ENCODE measurements around the gene FGFBP3. TPM values are rescaled to one million over a fixed set of nuclear protein-coding genes. Genes with fewer than 3 reads are reported as not detected.

FGFBP3 gene
- total RNA-seq, 1 experiment from 2014 or later: 0.68 TPM

DNA sequence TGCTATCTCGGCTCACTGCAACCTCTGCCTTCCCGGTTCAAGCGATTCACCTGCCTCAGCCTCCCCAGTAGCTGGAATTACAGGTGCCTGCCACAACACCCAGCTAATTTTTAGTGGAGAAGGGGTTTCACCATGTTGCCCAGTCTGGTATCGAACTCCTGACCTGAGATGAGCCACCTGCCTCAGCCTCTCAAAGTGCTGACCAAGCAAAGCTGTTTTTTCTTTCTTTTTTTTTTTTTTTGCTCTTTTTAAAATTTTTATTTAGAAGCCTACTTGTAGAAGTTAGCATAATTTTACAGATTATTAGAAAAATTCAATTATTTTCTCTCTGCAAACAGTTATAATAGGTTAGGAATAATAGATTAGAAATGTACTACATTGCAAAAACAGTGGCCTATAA, 1.2 kb upstream of the FGFBP3 start:
- Histone ChIP-seq H3F3A (ENCODE audit: insufficient read depth, low read depth) (peaks cover 7% of the 10 kb centered on the region; the same call in 1 of the 2 replicates), H2AFZ (no peak overlapping the region), H3K4me2 (no peak overlapping the region), H3K4me1 (replicated peaks; ENCODE audit: insufficient read depth) (peaks cover 7% of the 10 kb centered on the region), H4K20me1 (ENCODE audit: insufficient read depth) (no peaks in the 10 kb centered on the region), H3K4me3 (no peak overlapping the region), H3K27ac (no peak overlapping the region), H3K79me2 (ENCODE audit: low read depth) (no peaks in the 10 kb centered on the region), H3K9me2 (ENCODE audit: insufficient read depth) (no peaks in the 10 kb centered on the region), H3K27me3 (ENCODE audit: insufficient read depth, low read depth) (no peaks in the 10 kb centered on the region), H3K36me3 (ENCODE audit: low read depth) (no peaks in the 10 kb centered on the region; the same call in 1 of the 2 replicates), H3K9me3 (ENCODE audit: insufficient read depth, low read depth) (no peaks in the 10 kb centered on the region)
- intact Hi-C loops (cut with micrococcal nuclease; ENCODE audit: unreplicated experiment): loop anchor here (10.0 kb wide), 2 partner anchors 524 to 1026 kb away; no protein-coding TSS in a partner anchor
- POLR2A ChIA-PET (ENCODE audit: unreplicated experiment): no interaction called here
- no TSS peak for BruUV-seq (replicated peaks)
- TF ChIP-seq, protein P1, sequence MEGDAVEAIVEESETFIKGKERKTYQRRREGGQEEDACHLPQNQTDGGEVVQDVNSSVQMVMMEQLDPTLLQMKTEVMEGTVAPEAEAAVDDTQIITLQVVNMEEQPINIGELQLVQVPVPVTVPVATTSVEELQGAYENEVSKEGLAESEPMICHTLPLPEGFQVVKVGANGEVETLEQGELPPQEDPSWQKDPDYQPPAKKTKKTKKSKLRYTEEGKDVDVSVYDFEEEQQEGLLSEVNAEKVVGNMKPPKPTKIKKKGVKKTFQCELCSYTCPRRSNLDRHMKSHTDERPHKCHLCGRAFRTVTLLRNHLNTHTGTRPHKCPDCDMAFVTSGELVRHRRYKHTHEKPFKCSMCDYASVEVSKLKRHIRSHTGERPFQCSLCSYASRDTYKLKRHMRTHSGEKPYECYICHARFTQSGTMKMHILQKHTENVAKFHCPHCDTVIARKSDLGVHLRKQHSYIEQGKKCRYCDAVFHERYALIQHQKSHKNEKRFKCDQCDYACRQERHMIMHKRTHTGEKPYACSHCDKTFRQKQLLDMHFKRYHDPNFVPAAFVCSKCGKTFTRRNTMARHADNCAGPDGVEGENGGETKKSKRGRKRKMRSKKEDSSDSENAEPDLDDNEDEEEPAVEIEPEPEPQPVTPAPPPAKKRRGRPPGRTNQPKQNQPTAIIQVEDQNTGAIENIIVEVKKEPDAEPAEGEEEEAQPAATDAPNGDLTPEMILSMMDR (conservative IDR thresholded peaks at IDR 0.05): no peak
- TF ChIP-seq EZH2 (IDR thresholded peaks at IDR 0.05; ENCODE audit: low read depth): no peak
- no peak for DNase-seq
- CTCF ChIA-PET: interaction anchor here (0.6 kb wide), 1 partner anchor 149 kb away, joined by 3 read pairs; no protein-coding TSS in a partner anchor

DNA sequence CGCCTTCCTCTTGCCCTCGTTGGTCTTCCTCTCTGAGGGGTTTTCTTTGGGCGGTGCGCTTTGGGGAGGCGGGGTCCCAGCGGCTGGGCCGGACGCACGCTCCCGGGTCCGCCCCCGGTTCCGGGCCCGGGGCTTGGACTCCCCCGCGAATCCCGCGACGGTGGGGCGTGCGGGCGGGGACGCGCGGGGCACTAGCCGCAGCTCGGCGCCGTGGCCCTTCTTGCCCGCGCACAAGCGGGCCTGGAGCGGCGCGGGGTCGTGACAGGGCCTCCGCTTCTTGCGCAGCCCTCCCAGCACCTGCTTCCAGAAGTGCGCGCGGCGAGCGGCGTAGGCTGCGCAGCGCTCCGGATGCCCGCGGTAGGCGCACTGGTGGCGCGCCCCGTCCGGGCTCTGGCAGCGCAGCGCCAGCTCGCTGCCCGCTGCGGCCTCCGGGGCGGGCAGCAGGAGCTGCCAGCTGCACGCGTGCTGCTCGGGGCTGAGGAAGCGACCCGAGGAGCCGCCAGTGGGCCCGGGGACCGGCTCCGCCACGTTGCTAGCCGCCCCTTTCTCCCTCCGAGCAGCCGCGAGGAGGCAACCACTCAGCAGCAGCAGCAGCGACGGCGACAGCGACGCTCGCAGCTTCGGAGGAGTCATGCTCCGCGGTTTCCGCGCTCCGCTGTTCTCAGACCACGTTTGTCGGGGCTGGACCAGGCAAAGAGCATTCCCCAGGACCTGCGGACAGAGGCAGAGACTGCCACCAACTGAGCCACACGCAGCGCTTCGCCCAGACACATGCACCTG, 759 bp downstream of the FGFBP3 start:
- H2AFZ ChIP-seq: peak overlapping the region; percentile 91

DNA sequence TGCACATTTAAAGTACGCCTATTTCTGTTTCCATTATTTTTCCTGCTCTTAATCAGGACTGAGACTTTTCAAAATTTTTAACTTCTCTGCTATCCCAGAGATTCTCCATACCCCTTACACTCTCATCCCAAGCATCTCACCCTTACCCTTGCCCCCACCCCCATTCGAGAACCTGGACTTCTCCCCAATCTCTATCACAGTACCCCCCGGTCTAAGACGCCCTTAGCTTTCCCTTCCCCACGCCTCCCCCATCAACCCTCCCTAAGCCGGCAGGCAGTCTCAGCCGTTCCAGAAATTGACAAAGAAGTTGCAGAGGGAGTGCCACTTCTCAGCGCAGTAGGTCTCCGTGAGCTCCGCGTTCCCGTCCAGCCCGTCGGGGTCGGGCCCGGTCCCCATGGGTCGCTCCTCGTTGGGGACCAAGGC, 1.4 kb downstream of the FGFBP3 start:
- Histone ChIP-seq H3F3A (ENCODE audit: insufficient read depth, low read depth) (peaks cover 7% of the 10 kb centered on the region; the same call in 1 of the 2 replicates), H3K4me2 (peak overlapping the region; percentile 94), H3K4me1 (replicated peaks; ENCODE audit: insufficient read depth) (peaks cover 7% of the 10 kb centered on the region), H3K36me3 (ENCODE audit: low read depth) (no peaks in the 10 kb centered on the region; the same call in 1 of the 2 replicates), H2AFZ (peak overlapping the region; percentile 91), H3K9me2 (ENCODE audit: insufficient read depth) (no peaks in the 10 kb centered on the region), H4K20me1 (ENCODE audit: insufficient read depth) (no peaks in the 10 kb centered on the region), H3K27me3 (ENCODE audit: insufficient read depth, low read depth) (no peaks in the 10 kb centered on the region), H3K27ac (no peak overlapping the region), H3K9me3 (ENCODE audit: insufficient read depth, low read depth) (no peaks in the 10 kb centered on the region), H3K4me3 (peak overlapping the region; percentile 72), H3K79me2 (ENCODE audit: low read depth) (no peaks in the 10 kb centered on the region)
- TF ChIP-seq, protein P1 (conservative IDR thresholded peaks at IDR 0.05): no peak
- no peak for TF ChIP-seq EZH2 (IDR thresholded peaks at IDR 0.05; ENCODE audit: low read depth)
- ChIA-PET CTCF (interaction anchor here (0.5 kb wide), 1 partner anchor 122 kb away, joined by 3 read pairs; no protein-coding TSS in a partner anchor), POLR2A (ENCODE audit: unreplicated experiment) (no interaction called here)
- no peak for DNase-seq
- intact Hi-C loops (cut with micrococcal nuclease; ENCODE audit: unreplicated experiment): loop anchor here (2.0 to 5.0 kb wide), 2 partner anchors 51 to 149 kb away; no protein-coding TSS in a partner anchor
- no TSS peak for BruUV-seq (replicated peaks)

More for the DNA sequence above, 759 bp downstream of the FGFBP3 start:
- no peaks in the 10 kb centered on the region for H3K79me2 ChIP-seq (ENCODE audit: low read depth)
- no peaks in the 10 kb centered on the region for H4K20me1 ChIP-seq (ENCODE audit: insufficient read depth)
- ChIA-PET POLR2A (ENCODE audit: unreplicated experiment) (interaction anchor here (0.6 kb wide), 1 partner anchor 21 kb away, joined by 4 read pairs; no protein-coding TSS in a partner anchor), CTCF (interaction anchor here (0.5 kb wide), 1 partner anchor 319 kb away, joined by 16 read pairs; no protein-coding TSS in a partner anchor)
- DNase-seq: peak; percentile 71 to 74
- intact Hi-C loops (cut with micrococcal nuclease; ENCODE audit: unreplicated experiment): loop anchor here (1.0 to 5.0 kb wide), 3 partner anchors 51 to 610 kb away; no protein-coding TSS in a partner anchor
- peak overlapping the region; percentile 94 for H3K4me2 ChIP-seq
- H3K9me2 ChIP-seq (ENCODE audit: insufficient read depth): no peaks in the 10 kb centered on the region
- no peak overlapping the region for H3K27ac ChIP-seq
- H3K4me3 ChIP-seq: peak overlapping the region; percentile 72
- H3K9me3 ChIP-seq (ENCODE audit: insufficient read depth, low read depth): no peaks in the 10 kb centered on the region
- TF ChIP-seq EZH2 (IDR thresholded peaks at IDR 0.05; ENCODE audit: low read depth): no peak
- TF ChIP-seq, protein P1 (conservative IDR thresholded peaks at IDR 0.05): no peak; the same call in 1 of the 2 replicates
- no peaks in the 10 kb centered on the region; the same call in 1 of the 2 replicates for H3K36me3 ChIP-seq (ENCODE audit: low read depth)
- BruUV-seq (replicated peaks): no TSS peak
- no peaks in the 10 kb centered on the region for H3K27me3 ChIP-seq (ENCODE audit: insufficient read depth, low read depth)
- peaks cover 7% of the 10 kb centered on the region; the same call in 1 of the 2 replicates for H3F3A ChIP-seq (ENCODE audit: insufficient read depth, low read depth)
- H3K4me1 ChIP-seq (replicated peaks; ENCODE audit: insufficient read depth): peaks cover 7% of the 10 kb centered on the region
